Testis (tissue), 3 donors: ENCODE measurements around the gene CEMIP2. TPM values are rescaled to one million over a fixed set of nuclear protein-coding genes. Genes with fewer than 3 reads are reported as not detected.

Experiments
- DNase-seq: peaks from one replicate; pipeline ENCODE4 v3.0.0-alpha.2; 2019
- H3K27ac ChIP-seq, 2 donors: fragments of 200-600 bp; sonication (generic); one replicate each; pipeline ENCODE4 v1.5.1; 2019
- H3K27me3 ChIP-seq: fragments of 200-600 bp; sonication (generic); one replicate; pipeline ENCODE4 v1.5.1; 2019
- H3K36me3 ChIP-seq: fragments of 200-600 bp; sonication (generic); one replicate; pipeline ENCODE4 v1.5.1; 2017; ENCODE audit warnings: low read depth; ENCODE audit errors: missing control alignments
- H3K4me1 ChIP-seq: fragments of 200-600 bp; sonication (generic); one replicate; pipeline ENCODE4 v1.5.1; 2019
- H3K4me3 ChIP-seq, 2 donors: fragments of 200-600 bp; sonication (generic); one replicate each; pipeline ENCODE4 v1.5.1; 2017 to 2019
- H3K9me3 ChIP-seq: fragments of 200-600 bp; sonication (generic); one replicate; pipeline ENCODE4 v1.5.1; 2017
- CTCF ChIP-seq, 3 experiments: fragments of 450-650 bp in 2 of 3; fragments of 200-600 bp in 1 of 3; sonication (generic) in 1 of 3; IDR thresholded peaks; one replicate each; pipeline ENCODE4 v1.5.1; 2016 to 2019; ENCODE audit warnings: antibody characterized with exemption in 3 of 3, mild to moderate bottlenecking in 2 of 3, moderate library complexity in 1 of 3
- POLR2A ChIP-seq: fragments of 450-650 bp; IDR thresholded peaks from one replicate; pipeline ENCODE4 v1.6.1; 2017; ENCODE audit warnings: antibody characterized with exemption, mild to moderate bottlenecking, moderate library complexity
- WGBS, 2 donors: methylation state at CpG; one replicate each; pipeline ENCODE4 v1.1.5; 2018; 5-methylcytosine and 5-hydroxymethylcytosine counted together
- intact Hi-C: fragments of 100-400 bp; cut with DNase I; formaldehyde crosslinking; loops from one replicate; pipeline ENCODE4 v1.15.1; 2023; ENCODE audit warnings: low total_unique reads
- polyA plus RNA-seq: library from polyadenylated mRNA; stranded (reverse); fragments of 350-450 nt; fragmentation: Illumina TruSeq; extraction: RNeasy Lipid Tissue Mini Kit (QIAGEN cat#74804); gene quantifications from one replicate; pipeline ENCODE4 v1.2.3, GENCODE V29; 2014; ENCODE audit warnings: low read depth, low replicate concordance; ENCODE audit not compliant: insufficient read depth
- total RNA-seq, 2 donors: library from RNA; depleted of rRNA; stranded (reverse); fragments of >200 nt; gene quantifications; one replicate each; pipeline ENCODE4 v1.2.3, GENCODE V29; 2016

CEMIP2 gene
- total and polyA plus RNA-seq, 3 donors from 2014 or later, result 18.3 to 146 (median 109) TPM

DNA sequence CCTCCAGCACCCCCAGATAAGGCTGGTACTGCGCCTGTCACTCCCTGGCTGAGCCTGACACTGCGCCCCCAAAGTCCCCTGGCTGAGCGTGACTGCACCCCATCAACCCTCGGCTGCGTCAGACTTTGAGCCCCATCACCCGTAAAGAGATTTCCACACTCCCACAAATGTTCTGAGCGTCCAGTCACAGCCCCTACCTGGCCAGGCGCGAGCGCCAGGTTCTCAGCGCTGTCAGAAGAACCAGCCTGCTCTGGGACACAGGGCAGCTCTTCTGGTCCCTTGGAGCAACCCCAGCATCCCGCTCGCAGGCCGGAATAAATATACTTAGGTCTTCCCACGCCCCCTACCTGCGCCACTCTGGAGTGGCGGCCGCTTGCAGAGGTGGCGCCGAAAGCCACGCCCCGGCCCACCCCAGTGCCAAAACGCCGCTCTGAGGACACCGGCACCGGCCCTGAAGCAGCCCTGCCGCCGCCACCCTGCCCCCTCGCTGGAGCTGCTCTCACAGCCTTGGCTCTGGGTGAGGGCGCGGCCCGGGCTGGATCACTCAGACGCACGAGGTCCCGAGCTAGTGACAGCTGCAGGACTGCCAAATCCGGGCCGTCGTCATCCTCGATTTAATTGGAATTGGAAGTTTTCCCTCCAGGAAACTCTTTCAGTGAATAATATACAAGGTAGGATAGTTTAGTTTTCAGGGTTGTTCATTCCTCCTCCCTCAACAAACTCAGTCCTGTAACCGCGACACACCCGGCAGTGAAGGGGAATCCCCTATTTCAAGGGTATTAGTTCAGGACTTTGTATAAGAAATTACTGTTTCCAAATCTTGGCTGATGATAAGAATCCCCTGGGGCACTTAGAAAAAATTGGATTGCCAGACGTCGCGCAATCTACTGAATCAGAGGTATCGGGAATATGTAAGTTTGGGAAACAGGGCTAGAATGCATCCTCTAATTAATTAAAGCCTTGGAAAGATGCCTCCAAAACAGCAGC lies 1.2 kb upstream of the CEMIP2 start:
- Histone ChIP-seq H3K36me3 (no peaks in the 10 kb centered on the region), H3K4me1 (peaks cover under 1% of the 10 kb centered on the region), H3K27me3 (no peaks in the 10 kb centered on the region), H3K4me3 (peak overlapping the region; percentile 81 to 82), H3K27ac (peak overlapping the region in 1 of 2 donors; percentile 56), H3K9me3 (no peaks in the 10 kb centered on the region)
- intact Hi-C loops, result no loop called here
- WGBS, 2 donors, result 2 to 3% methylated on average over 29 to 46 of the region's 46 CpGs
- TF ChIP-seq CTCF (IDR thresholded peaks at IDR 0.05), result no peak
- no peak for TF ChIP-seq POLR2A
- DNase-seq, result peak; percentile 77

- WGBS, 2 donors, result 0 to 1% methylated on average over 31 to 33 of the region's 33 CpGs
- intact Hi-C loops, result no loop called here
These were observed 464 bp downstream of the CEMIP2 start for GRCh38 chr9:71767776-71768321.

DNA sequence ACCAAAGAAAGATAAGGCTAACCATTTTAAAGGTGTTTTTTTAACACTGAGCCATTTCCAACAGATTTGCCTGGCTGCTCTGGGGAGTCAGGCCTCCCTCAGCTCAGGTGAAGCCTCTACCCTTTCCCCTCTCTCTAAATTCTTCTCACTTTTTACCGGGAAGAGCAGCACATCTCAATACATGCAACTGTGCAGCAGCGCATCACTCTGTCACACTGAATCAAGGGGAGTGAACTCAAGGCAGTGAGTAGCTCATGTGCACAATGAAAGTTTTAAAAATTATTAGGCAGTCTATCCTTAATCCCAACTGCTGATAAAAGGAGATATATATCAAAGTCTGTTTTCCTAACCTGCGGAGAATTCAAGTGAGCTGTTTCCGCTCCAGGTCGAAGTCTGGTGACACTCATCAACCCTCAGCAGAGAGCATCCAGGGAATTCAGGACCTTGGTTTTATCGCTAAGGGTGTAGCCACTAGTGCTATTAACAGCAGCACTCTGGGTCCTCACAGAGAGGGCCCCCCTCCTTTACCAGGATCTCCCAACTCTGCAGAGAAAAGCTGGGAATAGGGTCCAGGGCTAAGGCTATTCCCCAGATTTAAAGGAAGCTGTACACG lies 1.0 kb downstream of the CEMIP2 start:
- H3K36me3 ChIP-seq, result no peaks in the 10 kb centered on the region
- intact Hi-C loops, result no loop called here
- 13 to 16% methylated on average over 7 of the region's 7 CpGs for WGBS, 2 donors
- H3K4me1 ChIP-seq, result peaks cover 8% of the 10 kb centered on the region
- no peaks in the 10 kb centered on the region for H3K9me3 ChIP-seq
- H3K27ac ChIP-seq, result peak overlapping the region in 1 of 2 donors; percentile 87
- TF ChIP-seq CTCF (IDR thresholded peaks at IDR 0.05) (no peak), POLR2A (no peak)
- DNase-seq, result no peak
- peak overlapping the region; percentile 81 to 82 for H3K4me3 ChIP-seq
- no peaks in the 10 kb centered on the region for H3K27me3 ChIP-seq

More at GRCh38 chr9:71767776-71768321, 464 bp downstream of the CEMIP2 start:
- TF ChIP-seq CTCF (IDR thresholded peaks at IDR 0.05), result no peak
- no peak for TF ChIP-seq POLR2A
- Histone ChIP-seq H3K4me1 (peaks cover 8% of the 10 kb centered on the region), H3K4me3 (peak overlapping the region; percentile 81 to 82), H3K9me3 (no peaks in the 10 kb centered on the region), H3K27ac (peak overlapping the region; percentile 87 to 89), H3K27me3 (no peaks in the 10 kb centered on the region), H3K36me3 (no peaks in the 10 kb centered on the region)
- peak; percentile 26 for DNase-seq

GRCh38 chr9:71766663-71767062 lies 1.6 kb downstream of the CEMIP2 start:
- peaks cover 8% of the 10 kb centered on the region for H3K4me1 ChIP-seq
- H3K9me3 ChIP-seq, result no peaks in the 10 kb centered on the region
- peak overlapping the region in 1 of 2 donors; percentile 82 for H3K4me3 ChIP-seq
- H3K27me3 ChIP-seq, result no peaks in the 10 kb centered on the region
- TF ChIP-seq POLR2A (no peak), CTCF (IDR thresholded peaks at IDR 0.05) (no peak)
- H3K36me3 ChIP-seq, result no peaks in the 10 kb centered on the region
- WGBS, 2 donors, result 50 to 56% methylated on average over 4 of the region's 4 CpGs
- intact Hi-C loops, result no loop called here
- H3K27ac ChIP-seq, result no peak overlapping the region
- DNase-seq, result no peak
